Measurements from ENCODE around the gene NOXO1. TPM values are rescaled to one million over a fixed set of nuclear protein-coding genes. Genes with fewer than 3 reads are reported as not detected.

Gene NOXO1
- total and polyA plus RNA-seq, 10 of the 15 experiments (the other 5 are each of a cell fraction or from before 2014, with no cell fraction given): 0.09 to 0.76 (median 0.26) TPM; not detected in 4

GRCh38 chr16:1982013-1982433 lies 754 bp upstream of the NOXO1 start:
- H3K36me3 ChIP-seq (ENCODE audit: control insufficient read depth in 2 of 2, insufficient read depth in 2 of 2, low read length in 1 of 2): peaks cover 5 to 18% of the 10 kb centered on the region in 2 experiments; a peak in 3 of 4 replicates
- 0 out of 4 replicates have a peak, but pooled peaks cover 0 to 5% of the 10 kb centered on the region in 2 experiments for H3K27me3 ChIP-seq (replicated peaks in 1 of 2; ENCODE audit: control insufficient read depth in 2 of 2, insufficient read depth in 2 of 2, low read length in 1 of 2)
- no peaks in the 10 kb centered on the region for H4K20me1 ChIP-seq (ENCODE audit: control insufficient read depth, insufficient read depth)
- H3K4me2 ChIP-seq (ENCODE audit: control insufficient read depth, insufficient read depth): no peak overlapping the region
- H2AFZ ChIP-seq (ENCODE audit: control insufficient read depth, low read depth, low read length): no peak overlapping the region
- no peak overlapping the region for H3K4me3 ChIP-seq
- intact Hi-C loops (cut with micrococcal nuclease; ENCODE audit: unreplicated experiment) (no loop called here), in situ Hi-C loops (cut with MboI) (no loop called here)
- DNase-seq (ENCODE audit: low read depth, low spot score): no peak
- ChIA-PET CTCF (interaction anchor here (0.7 to 1.8 kb wide), 7 partner anchors 9 to 159 kb away, joined by 3 to 5 read pairs (median 5); partner anchors contain the start of gene RNF151), POLR2A (interaction anchor here (0.6 to 4.7 kb wide), 7 partner anchors 9 to 177 kb away, joined by 4 to 25 read pairs (median 7); partner anchors contain the start of genes MSRB1, NDUFB10, RPS2 and TBL3), SMC1A (ENCODE audit: uncharacterized antibody, unreplicated experiment) (interaction anchor here (1.2 to 1.7 kb wide), 4 partner anchors 15 to 26 kb away, joined by 3 to 7 read pairs (median 4); partner anchors contain the start of gene RPS2), RAD21 (ENCODE audit: unreplicated experiment) (interaction anchor here (0.9 to 2.6 kb wide), 5 partner anchors 9 to 155 kb away, joined by 3 to 12 read pairs (median 5); partner anchors contain the start of genes FAHD1, HAGH and RPS2)
- no peak overlapping the region for H3K27ac ChIP-seq (ENCODE audit: control insufficient read depth, insufficient read depth)
- no peak for FAIRE-seq
- BruUV-seq (replicated peaks): no TSS peak
- WGBS (ENCODE audit: insufficient coverage, insufficient replicate concordance, low lambda C conversion rate, missing lambda C conversion rate): 17% methylated on average over 5 of the region's 5 CpGs
- no peaks in the 10 kb centered on the region for H3K9me3 ChIP-seq (replicated peaks; ENCODE audit: control insufficient read depth, insufficient read depth, low read length)
- no peaks in the 10 kb centered on the region; the same call in none of the 2 replicates for H3K79me2 ChIP-seq (ENCODE audit: control insufficient read depth, insufficient read depth, low read length)
- 0 out of 2 replicates have a peak, but pooled peaks have one; percentile 3 for TF ChIP-seq TCF12 (IDR thresholded peaks at IDR 0.05; ENCODE audit: low read depth, low read length)
- TF ChIP-seq TARDBP (IDR thresholded peaks at IDR 0.05; ENCODE audit: borderline replicate concordance): no peak
- no peak for ATAC-seq
- no peak overlapping the region for H3K9ac ChIP-seq (ENCODE audit: control insufficient read depth, insufficient read depth, low read length)
- H3K4me1 ChIP-seq (ENCODE audit: control insufficient read depth, insufficient read depth, low read length): peaks cover 28% of the 10 kb centered on the region

GRCh38 chr16:1980770-1981087 lies 540 bp downstream of the NOXO1 start:
- FAIRE-seq (no peak), ATAC-seq (no peak), DNase-seq (ENCODE audit: low read depth, low spot score) (no peak)
- H3K4me3 ChIP-seq: no peak overlapping the region
- H3K36me3 ChIP-seq (ENCODE audit: control insufficient read depth in 2 of 2, insufficient read depth in 2 of 2, low read length in 1 of 2): peaks cover 0 to 23% of the 10 kb centered on the region in 2 experiments; a peak in 3 of 4 replicates
- BruUV-seq (replicated peaks): no TSS peak
- intact Hi-C loops (cut with micrococcal nuclease; ENCODE audit: unreplicated experiment) (no loop called here), in situ Hi-C loops (cut with MboI) (no loop called here)
- no peaks in the 10 kb centered on the region for H3K9me3 ChIP-seq (replicated peaks; ENCODE audit: control insufficient read depth, insufficient read depth, low read length)
- no peaks in the 10 kb centered on the region for H4K20me1 ChIP-seq (ENCODE audit: control insufficient read depth, insufficient read depth)
- ChIA-PET RAD21 (ENCODE audit: unreplicated experiment) (interaction anchor here (1.1 to 2.6 kb wide), 4 partner anchors 9 to 160 kb away, joined by 4 to 12 read pairs (median 6); partner anchors contain the start of genes RPS2 and TBL3), CTCF (interaction anchor here (1.6 to 1.7 kb wide), 2 partner anchors 23 to 160 kb away, joined by 5 to 6 read pairs; no protein-coding TSS in a partner anchor), SMC1A (ENCODE audit: uncharacterized antibody, unreplicated experiment) (interaction anchor here (1.6 to 1.7 kb wide), 2 partner anchors 16 to 27 kb away, joined by 5 to 7 read pairs; partner anchors contain the start of gene RPS2), POLR2A (interaction anchor here (1.8 to 4.7 kb wide), 5 partner anchors 9 to 37 kb away, joined by 5 to 25 read pairs (median 18); partner anchors contain the start of genes MSRB1, RPS2 and TBL3)
- no peak overlapping the region for H3K4me2 ChIP-seq (ENCODE audit: control insufficient read depth, insufficient read depth)
- H3K4me1 ChIP-seq (ENCODE audit: control insufficient read depth, insufficient read depth, low read length): peaks cover 23% of the 10 kb centered on the region
- no peaks in the 10 kb centered on the region; the same call in none of the 2 replicates for H3K79me2 ChIP-seq (ENCODE audit: control insufficient read depth, insufficient read depth, low read length)
- H3K9ac ChIP-seq (ENCODE audit: control insufficient read depth, insufficient read depth, low read length): no peak overlapping the region
- 33% methylated on average over 16 of the region's 16 CpGs for WGBS (ENCODE audit: insufficient coverage, insufficient replicate concordance, low lambda C conversion rate, missing lambda C conversion rate)
- no peak overlapping the region for H2AFZ ChIP-seq (ENCODE audit: control insufficient read depth, low read depth, low read length)
- H3K27ac ChIP-seq (ENCODE audit: control insufficient read depth, insufficient read depth): no peak overlapping the region
- 0 out of 4 replicates have a peak, but pooled peaks cover 0 to 5% of the 10 kb centered on the region in 2 experiments for H3K27me3 ChIP-seq (replicated peaks in 1 of 2; ENCODE audit: control insufficient read depth in 2 of 2, insufficient read depth in 2 of 2, low read length in 1 of 2)
- TF ChIP-seq NFYB (IDR thresholded peaks at IDR 0.05; ENCODE audit: insufficient read depth, low read depth, low read length) (no peak), BCL11A (IDR thresholded peaks at IDR 0.05; ENCODE audit: low read depth, low read length) (no peak), MLLT1 (IDR thresholded peaks at IDR 0.05) (no peak), EED (IDR thresholded peaks at IDR 0.05; ENCODE audit: low read depth) (no peak), JUND (IDR thresholded peaks at IDR 0.05; ENCODE audit: low read depth, low read length) (no peak), KDM1A (IDR thresholded peaks at IDR 0.05; ENCODE audit: borderline replicate concordance) (no peak), SPI1 (IDR thresholded peaks at IDR 0.05; ENCODE audit: borderline replicate concordance, insufficient read depth, low read depth, low read length) (no peak), PBX3 (IDR thresholded peaks at IDR 0.05; ENCODE audit: insufficient replicate concordance, low read depth, low read length) (no peak), ETV6 (conservative IDR thresholded peaks at IDR 0.05 in 1 of 2, IDR thresholded peaks at IDR 0.05 in 1 of 2; ENCODE audit: borderline replicate concordance in 1 of 2, low read depth in 1 of 2) (no peak)

Data from GM12878 (cell line).